GM19372 (cell line): ENCODE results near the gene VAV2.
"Not testable (repeated sequence)": the region's sequence is repeated elsewhere in the genome, so short reads cannot be mapped to it uniquely, and the experiment has no call there.

Experiments
- ATAC-seq: cut with Tn5 transposase; IDR thresholded peaks from one replicate; pipeline ENCODE4 v1.9.1; 2021; ENCODE audit warnings: mild to moderate bottlenecking, low read depth, moderate library complexity; ENCODE audit not compliant: unreplicated experiment

The VAV2 gene

DNA sequence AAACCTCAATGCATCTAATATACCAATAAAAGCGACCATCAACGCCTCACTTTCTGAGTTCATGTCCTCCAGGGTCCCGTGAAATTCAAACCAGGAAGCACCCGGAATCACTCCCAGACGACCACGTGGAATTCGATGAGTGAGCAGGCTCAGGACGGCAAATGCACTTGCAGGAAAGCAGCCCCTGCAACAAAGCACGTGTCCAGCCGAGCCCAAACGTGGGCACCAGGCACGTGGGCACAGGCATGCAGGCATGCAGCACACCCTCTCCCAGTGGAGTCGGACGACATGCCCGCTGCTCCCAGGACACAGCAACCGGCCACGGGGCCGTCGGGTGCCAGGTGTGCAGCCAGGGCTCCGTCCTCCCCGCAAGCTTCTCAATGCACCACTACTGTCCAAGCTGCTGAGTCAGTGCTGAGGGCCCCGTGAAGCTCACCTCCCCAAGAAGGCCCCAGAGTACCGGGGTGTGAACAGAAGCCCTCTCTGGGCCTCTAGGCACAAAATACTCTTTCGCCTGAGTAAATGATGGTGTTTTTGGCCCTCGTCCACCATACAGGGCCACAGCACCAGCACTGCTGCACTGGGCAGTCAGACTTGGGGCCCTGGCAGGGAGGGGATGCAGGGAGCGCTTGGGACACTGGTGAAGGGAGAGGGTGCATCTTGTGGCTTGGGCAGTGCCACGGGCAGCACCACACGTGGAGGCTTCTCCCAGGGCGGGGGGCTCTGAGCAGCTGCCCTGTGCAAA is 87.6 kb downstream of the VAV2 start:
- no peak for ATAC-seq

DNA sequence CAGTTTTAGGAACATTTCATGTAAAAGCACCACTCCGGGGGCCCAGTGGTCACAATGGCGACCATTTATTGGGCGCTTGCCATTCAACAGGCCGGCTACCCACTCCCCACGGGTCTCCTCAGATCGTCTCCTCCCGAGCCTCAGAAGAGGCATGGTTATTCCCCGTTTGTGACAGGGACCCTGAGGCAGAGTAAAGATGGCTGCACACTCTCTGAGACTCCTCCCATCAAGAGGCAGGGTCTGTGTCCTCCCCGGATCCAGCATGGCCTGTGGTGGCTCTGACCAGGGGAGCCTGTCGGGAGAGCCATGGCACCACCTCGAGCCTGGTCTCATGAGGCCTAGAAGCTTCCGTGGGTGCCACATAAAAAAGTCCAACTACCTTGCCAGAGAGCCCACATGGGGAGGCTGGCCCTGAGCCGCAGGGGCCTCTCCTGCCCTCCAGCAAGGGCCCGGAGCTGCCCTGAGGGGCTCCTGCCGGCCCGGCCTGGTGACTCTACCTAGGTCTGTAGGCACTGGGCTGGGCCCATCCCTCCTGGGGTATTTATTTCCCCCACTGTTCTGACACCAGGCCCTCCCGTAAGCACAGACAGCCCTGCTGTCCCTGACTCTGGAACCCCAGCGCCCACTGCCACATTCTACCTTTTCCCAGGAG is 90.8 kb downstream of the VAV2 start:
- no peak for ATAC-seq

DNA sequence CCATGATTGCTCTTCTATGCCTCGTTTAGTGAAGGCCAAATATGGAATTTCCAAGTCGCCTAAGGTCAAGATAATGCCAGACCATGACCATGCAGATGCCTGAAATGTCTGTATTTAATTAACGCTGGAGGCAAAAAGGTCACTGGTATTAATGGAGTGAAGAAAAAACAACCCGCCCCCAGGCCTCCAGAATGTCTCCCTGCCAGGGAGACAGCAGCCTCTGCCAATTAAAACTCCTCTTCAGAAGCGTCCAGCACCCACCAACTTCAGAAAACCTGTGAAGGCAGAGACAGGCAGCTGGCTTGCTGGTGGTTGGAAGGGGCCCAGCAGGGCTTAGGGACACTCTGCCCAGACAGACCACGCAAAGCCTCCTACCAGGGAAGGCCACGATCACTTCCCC is 94.4 kb downstream of the VAV2 start:
- no peak for ATAC-seq

DNA sequence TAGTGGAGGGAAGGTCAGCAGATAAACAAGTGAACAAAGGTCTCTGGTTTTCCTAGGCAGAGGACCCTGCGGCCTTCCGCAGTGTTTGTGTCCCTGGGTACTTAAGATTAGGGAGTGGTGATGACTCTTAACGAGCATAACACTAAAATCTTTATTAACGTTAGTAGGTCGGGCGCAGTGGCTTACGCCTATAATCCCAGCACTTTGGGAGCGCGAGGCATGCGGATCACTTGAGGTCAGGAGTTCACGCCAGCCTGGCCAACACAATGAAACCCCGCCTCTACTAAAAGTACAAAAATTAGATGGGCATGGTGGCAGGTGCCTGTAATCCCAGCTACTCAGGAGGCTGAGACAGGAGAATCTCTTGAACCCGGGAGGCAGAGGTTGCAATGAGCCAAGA is 96.1 kb downstream of the VAV2 start:
- not testable (repeated sequence) for ATAC-seq

DNA sequence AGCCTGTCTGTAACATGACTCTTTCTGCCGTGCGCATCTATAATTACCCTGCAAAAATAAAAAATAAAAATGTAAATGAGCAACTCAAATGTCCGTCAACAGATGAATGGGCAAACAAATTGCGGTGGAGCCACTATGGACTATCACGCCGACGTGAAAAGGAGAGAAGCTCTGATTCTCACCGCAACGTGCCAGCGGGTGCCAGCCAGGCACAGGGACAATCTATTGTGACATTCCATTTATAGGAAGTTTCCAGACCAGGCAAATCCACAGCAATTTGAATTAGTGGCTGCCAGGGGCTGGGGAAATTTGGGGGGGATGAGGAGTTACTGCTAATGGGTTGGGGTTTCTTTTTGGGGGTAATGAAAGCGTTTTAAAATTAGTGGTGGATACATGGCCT is 96.8 kb downstream of the VAV2 start:
- ATAC-seq: no peak

DNA sequence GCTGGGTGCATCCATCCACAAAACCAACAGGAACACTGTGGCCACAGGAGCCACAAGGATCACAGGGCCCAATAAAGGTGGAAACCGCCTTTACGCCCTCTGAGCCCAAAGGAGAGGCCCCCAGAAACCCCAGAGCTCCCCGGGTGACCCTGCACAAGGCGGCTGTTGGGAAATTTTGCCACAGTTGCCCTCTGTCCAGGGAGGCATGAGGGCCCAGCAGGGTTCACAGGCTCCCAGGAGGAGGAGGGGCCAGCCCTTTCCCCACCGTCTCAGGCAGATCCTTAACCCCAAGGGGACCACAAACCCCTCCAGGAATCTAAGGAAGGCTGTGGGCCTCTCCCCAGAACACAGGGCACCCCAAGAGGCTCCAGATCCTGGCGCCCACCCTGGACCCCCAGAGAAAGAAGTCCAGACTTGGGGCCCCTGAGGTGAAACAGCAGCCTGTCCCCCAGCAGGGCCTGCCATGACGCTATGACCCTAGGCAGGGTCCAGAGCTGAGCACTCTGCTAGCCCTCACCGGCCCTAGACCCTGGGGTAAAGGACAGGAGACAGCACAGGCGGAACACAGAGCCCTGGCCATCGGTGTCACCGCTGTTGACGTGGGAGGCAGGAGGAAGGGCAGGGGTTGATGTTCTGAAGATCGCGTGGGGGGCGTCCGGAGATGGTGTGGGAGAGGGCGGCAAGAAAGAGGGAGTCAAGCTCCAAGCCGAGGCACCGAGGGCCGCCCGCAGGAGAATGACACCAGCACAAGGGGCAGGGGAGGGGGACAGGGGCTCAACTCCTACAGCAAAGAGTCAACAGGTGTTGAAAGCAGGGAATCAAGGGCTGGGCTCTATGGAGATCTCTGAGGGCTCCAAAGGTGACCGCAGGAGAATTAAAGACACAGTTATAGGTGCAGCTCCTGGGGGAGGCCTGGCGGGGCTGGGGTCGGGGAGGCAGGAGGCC is 97.5 kb downstream of the VAV2 start:
- ATAC-seq: no peak

DNA sequence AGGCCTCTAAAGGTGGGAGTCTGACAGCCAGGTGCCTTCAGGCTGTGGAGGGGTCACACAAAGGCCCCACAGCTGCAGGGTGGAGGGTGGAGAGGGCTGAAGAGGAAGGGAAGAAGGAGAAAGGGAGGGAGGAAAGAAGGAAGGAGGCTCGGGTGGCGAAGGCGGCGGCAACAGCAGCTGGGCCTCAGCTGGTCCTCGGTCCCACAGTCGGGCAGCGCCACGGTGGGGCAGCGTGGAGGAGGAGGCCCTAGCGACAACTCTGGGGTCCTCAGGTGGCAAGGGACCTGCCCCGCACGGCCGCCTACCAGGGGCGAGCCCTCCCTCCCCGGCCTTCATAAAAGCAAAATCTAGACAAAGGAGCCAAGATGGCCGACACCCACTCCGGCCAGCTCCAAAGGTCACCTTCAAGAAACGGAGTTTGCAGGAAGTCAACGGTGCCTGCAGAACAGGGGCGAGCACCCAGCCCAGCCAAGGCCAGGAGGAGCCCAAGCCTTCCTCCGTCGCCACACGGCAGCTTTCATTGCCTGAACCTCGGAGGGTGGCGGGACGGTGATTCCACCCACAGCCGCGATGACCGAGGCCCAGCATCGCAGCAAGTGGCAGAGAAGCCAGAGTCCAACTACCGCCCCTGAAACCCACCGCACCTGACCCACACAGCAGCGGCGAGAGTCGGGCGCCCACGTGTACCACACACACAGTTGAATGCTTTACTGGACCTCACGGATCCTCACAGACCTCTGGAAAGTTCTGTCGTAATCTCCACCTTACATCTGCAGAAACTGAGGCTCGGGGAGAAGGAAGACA is 98.7 kb downstream of the VAV2 start:
- ATAC-seq: no peak

DNA sequence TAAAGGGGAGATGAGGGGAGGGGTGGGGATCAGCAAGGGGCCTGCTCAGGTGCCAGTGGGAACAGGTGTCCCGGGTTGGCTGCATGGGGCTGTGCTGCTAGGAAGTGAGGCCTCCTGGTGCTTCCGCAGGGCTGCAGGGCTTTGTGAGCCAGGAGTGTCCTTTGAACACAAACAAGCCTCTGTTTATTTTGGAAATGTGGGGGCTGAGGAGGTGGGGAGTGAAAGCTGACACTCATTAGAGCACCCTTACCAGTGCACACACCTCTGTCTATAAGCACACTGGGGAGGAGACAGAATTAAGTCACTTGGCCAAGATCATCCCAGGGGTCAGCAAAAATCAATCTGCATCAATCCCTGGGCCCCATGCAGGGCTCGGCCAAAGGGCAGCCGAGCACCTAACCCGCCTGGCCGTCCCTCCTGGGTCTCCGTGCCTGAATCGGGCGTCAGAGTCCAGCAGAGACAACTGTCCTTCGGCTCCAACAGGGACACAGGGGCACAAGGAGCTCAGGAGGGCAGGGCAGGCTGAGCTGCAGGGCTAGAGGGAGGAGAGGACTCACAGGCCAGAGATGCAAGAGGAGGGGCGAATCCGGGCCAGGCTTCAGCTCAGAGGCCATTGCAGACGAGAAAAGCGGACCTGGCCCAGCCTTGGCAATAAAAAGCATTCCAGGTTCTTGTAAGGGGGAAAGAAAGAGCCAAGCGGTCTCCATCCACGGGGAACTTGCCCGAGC is 99.8 kb downstream of the VAV2 start:
- no peak for ATAC-seq

DNA sequence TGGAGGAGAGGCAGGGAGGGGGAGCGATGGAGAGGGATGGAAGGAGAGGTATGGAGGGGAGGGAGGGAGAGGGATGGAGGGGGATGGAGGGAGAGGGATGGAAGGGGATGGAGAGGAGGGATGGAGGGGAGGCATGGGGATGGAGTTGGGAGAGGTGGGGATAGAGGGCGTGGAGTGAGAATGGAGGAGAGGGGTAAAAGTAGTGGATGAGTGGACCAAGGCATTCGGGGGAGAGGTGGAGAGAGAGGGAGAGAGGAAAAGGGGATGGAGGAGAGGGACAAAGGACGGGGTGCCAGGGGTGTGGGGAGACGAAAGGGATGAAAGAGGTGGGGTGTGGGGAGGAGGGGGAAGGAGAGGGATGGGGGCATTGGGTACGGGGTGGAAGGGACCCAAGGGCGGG is 100.4 kb downstream of the VAV2 start:
- ATAC-seq: no peak

DNA sequence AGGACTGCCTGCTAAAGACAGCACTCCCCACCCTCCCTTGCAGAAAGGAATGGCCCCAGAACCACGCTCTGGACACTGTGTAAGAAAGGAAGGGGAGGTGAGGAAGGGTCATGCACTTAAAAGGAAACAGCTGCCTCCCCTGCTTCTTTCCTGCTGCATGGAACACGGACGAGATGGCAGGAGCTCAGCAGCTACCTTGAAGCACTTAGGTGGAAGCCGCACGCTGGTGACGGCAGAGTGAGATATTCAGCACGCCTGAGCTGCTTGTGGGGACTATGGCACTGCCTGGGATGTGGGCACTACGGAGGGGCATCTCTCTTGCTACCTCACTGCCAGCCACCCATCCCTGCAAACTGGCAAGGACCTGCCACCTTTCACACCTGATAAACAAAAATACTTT is 101.5 kb downstream of the VAV2 start:
- ATAC-seq: no peak

DNA sequence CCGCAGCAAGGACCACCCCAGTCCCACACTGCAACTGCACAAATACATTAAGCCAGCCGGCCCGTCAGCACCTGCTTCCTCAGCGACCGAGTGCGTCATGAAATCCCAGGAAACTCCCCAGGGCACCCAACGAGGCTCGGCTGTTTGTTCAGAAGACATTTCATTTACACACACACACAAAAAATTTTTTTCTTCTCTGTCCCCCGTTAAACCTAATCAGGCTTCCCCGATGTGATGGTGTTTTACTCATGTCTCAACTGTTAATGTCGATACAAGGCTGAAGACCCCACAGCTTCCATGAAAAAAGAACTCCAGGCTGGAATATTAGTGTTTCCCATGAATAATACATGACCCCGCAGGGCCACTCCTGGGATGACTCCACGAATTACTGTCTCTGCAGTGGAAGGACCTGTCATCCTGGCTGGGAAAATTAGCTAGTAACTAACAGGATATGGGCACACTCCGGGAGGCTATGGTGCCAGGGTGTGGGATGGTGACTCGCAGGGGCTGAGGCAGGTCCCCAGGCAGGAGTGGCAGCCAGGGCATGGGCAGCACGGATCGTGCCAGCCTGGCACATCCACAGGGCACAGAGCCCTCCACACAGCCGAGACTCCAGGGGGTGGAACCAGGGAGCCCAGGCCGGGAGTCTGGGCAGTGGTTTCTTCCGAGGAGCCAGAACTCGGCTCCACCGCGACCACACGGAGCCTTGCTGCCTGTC is 102.4 kb downstream of the VAV2 start:
- ATAC-seq: no peak

DNA sequence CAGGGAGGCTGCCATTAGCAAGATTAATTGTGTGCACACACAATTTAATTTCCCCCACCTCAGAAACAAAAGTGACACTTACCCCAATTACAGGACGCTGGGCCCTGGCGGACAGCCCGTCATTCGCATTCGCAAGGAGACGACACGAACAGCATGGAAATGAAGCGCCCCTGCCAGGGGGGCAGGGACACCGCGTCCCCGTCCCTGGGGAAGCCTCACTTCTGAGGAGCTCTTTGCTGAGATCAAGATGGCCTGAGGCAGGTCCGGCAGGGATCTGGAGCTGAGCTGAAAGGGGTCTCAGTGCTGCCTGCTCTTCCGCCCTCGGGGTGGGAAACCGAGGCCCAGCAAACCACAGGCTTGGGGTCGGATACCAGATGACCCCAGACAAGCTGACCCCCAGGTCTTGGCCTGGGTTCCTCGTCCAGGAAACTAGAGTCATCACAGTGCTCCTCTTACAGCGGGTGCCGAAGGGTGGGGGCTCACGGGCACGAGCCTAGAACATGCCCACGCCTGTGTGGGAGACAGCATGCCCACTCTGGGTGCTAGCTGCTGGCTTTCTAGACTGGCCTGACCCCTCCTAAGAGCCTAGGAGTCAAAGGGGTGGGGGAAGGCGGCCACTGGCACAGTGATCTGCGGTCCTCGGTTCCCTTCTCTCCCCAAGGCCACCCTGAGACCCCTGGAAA is 103.2 kb downstream of the VAV2 start:
- ATAC-seq: no peak

DNA sequence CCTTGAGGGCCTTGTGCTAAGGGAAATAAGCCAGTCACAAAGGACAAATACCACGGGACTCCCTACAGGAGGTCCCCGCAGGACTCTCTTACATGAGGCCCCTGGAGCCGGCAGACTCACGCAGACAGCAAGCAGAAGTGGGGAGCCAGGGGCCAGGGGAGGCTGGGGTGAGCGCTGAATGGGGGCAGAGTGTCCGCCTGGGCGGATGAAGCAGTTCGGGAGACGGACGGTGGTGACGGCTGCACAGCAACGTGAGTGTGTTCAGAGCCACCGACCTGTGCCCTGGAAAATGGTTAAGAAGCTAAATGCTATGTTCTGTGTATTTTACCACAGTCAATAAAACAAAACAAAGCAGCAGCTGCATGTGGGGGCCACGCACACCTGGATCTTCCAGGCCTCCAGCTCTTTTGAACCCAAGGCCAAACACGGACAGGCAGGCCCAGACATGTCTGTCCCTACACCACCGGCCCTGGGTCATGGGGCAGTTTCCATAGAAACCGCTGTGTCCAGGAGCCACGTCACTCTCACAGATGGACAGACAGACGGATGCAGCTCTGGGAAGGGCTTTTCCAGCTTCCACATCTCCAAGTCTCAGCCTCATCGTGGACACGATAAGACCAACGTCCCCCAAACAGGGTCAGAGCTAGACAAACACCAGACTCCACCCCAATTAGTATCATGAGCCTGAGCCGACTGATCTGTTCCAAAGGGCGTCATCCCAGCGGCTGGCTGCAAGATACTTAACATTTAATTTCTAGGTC is 103.9 kb downstream of the VAV2 start:
- ATAC-seq: no peak

DNA sequence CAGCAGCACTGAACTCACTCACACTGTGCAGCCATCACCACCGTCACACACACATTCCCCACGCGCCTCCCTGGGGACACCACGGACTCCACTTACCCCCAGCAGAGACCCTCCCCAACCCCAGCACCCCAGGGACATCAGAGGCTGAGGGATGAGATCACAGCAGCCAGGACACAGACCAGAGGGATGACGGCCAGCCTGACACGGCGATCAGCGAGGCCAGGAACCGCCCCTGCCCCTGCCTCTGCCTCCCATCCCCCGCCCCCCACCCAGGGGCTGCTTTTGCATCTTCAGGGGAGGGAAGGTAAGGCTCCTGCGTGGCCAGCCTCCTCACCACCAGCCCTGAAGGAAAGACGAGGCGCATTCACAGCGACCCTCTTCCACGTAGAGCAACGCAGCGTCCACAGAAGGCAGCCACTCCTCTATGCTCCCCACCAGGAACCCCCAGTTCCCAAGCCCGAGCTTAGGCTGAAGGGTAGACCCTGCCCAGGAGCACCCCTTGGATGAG is 104.5 kb downstream of the VAV2 start:
- no peak for ATAC-seq

DNA sequence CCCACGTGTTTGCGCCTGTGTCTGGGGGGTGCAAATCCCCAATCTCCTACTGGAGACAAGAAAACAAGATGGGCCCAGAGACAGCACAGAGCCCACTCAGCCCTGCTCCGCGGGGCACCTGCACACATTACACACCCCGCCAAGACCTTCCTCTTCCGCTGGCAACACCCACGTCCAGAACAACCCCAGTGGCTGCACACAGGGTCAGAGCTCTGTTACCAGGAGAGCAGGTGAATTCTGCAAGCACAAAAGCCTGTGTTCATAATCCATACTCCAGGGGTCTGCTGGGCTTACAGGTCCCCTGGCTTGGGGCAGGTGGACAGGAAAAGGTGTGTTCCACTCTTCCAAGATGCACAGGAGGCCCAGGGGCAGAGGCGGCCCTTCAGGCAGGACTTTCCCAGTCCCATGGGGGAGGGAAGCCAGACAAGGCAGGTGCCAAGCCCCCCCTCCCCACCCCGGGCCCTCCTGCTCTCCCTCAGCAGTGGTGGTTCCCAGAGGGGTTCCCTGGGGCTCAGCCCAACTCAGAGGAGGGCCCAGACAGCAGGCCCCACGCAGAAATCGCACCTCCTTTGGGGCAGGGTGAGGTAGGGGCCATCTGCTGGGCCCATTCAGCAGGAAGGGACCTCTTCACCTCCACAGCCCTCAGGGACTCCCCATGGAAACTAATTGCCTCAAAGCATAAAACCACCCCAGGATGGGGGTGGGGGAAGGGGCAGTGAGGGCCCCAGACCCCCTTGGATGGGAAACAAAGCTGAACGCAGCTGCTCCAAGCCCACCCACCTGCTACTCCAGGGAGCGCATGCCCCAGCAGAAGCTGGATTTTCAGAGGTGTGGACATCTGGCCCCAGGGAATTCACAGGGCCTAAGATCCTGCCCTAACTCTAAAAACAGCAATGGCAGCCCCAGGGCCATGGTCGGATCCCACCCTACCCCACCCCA is 105.3 kb downstream of the VAV2 start:
- ATAC-seq: no peak

DNA sequence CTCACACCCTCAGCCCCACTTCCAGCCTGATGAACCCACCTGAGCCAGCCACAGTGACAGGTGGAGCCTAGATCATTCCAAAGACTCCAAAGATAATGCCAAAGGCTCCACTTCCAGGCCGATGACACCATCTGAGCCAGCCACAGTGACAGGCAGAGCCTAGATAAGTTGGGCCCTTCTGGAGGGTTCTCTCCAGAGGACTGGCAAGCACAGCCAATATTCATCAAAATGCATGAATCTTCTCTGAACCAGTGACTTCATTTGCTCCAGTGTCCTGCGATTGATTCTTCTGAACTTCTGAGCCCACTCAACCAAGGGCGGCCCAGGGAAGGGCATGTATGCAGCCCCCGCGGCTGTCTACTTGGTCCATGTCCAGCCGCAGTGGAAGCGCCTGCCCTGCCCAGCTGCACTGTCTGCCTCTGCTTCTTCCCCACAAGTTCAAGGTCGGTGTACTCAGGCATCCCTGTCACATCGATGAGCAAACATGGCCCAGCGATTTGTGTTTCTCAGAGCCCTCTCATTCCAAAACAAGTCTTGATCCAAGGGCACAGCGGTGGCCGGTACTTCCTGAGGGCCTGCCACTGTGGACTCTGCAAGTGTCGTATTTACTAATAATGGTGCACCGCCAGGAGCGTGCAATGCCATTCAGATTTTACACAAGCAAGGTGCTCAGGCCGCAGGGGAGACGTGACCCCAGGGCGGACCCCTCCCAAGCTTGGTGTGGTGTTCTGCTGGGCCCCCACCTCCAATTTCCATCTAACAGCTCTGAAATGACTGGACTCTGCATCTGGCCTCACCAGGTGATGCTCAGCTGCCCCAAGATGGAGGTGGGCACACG is 107.0 kb downstream of the VAV2 start:
- ATAC-seq: no peak
